Activated CD8-positive, alpha-beta memory T cell treated with anti-CD3 and anti-CD28 coated beads for 24 hours (primary cell): ENCODE data around the gene VWCE.

Experiments used
- DNase-seq: peaks from one replicate; pipeline ENCODE4 v3.0.0-alpha.2; 2020

VWCE gene

GRCh38 chr11:61294717-61295595, at the start of gene VWCE:
Gene VWCE (minus strand): TSS chr11:61295316. CDS start chr11:61295037, 279 bp downstream.
- peak; percentile 82 for DNase-seq

GRCh38 chr11:61343792-61344745, 49.0 kb upstream of the VWCE start:
- no peak for DNase-seq

- no peak for DNase-seq
These were observed 47.2 kb upstream of the VWCE start for GRCh38 chr11:61342207-61342803.

- no peak for DNase-seq
These were observed 46.6 kb upstream of the VWCE start for GRCh38 chr11:61341706-61342105.

GRCh38 chr11:61340979-61341378, 45.9 kb upstream of the VWCE start:
- no peak for DNase-seq

GRCh38 chr11:61339490-61339878, 44.4 kb upstream of the VWCE start:
- no peak for DNase-seq

GRCh38 chr11:61338783-61339489, 43.8 kb upstream of the VWCE start:
- DNase-seq = no peak

GRCh38 chr11:61337706-61338470, 42.8 kb upstream of the VWCE start:
- DNase-seq = no peak

GRCh38 chr11:61336171-61336935, 41.2 kb upstream of the VWCE start:
- DNase-seq = peak; percentile 91

GRCh38 chr11:61335355-61335710, 40.2 kb upstream of the VWCE start:
- DNase-seq = no peak

GRCh38 chr11:61334434-61335354, 39.6 kb upstream of the VWCE start:
- DNase-seq = peak; percentile 60

- peak; percentile 59 for DNase-seq
These were observed 38.7 kb upstream of the VWCE start for GRCh38 chr11:61333550-61334433.

GRCh38 chr11:61332797-61333549, 37.9 kb upstream of the VWCE start, which contains the start of the genes DDB1 and TKFC:
Gene DDB1 (minus strand): TSS chr11:61333105. CDS start chr11:61332968, 137 bp downstream.
Gene TKFC (plus strand): TSS chr11:61333228. CDS start chr11:61334729, 1,501 bp downstream.
- peak; percentile 98 for DNase-seq

- peak; percentile 59 for DNase-seq
These were observed 37.2 kb upstream of the VWCE start for GRCh38 chr11:61332281-61332796.

- no peak for DNase-seq
These were observed 36.5 kb upstream of the VWCE start for GRCh38 chr11:61331651-61332050.

- no peak for DNase-seq
These were observed 34.8 kb upstream of the VWCE start for GRCh38 chr11:61329871-61330270.

- no peak for DNase-seq
These were observed 33.2 kb upstream of the VWCE start for GRCh38 chr11:61328351-61328750.

GRCh38 chr11:61327669-61328071, 32.6 kb upstream of the VWCE start:
- no peak for DNase-seq
